Activated B cell treated with CpG ODN at 0.5 μM for 24 hours (primary cell): ENCODE data around the gene KIF21B. TPM values are rescaled to one million over a fixed set of nuclear protein-coding genes. Genes with fewer than 3 reads are reported as not detected.

Source experiments
- ATAC-seq: fragments of 200-7000 bp; cut with Tn5 transposase; one replicate; pipeline ENCODE4 v1.10.0; 2021; ENCODE audit warnings: low read depth, mild to moderate bottlenecking, moderate library complexity
- CTCF ChIA-PET: fragments of 350-600 bp; sonication (Branson Sonifier 250); formaldehyde crosslinking; loops from one replicate; lab custom pipeline; 2021; ENCODE audit warnings: antibody characterized with exemption; lab: Charles Lee
- POLR2A ChIA-PET: fragments of 350-600 bp; sonication (Branson Sonifier 250); formaldehyde crosslinking; loops from one replicate; lab custom pipeline; 2021; ENCODE audit warnings: antibody characterized with exemption; lab: Charles Lee
- DNase-seq: peaks from one replicate; pipeline ENCODE4 v3.0.0; 2022
- H3K27ac Mint-ChIP-seq: one replicate; pipeline ENCODE4 v1.8.0; 2020; ENCODE audit warnings: mixed read lengths
- H3K27me3 Mint-ChIP-seq: one replicate; pipeline ENCODE4 v1.8.0; 2021; ENCODE audit warnings: mixed read lengths
- H3K36me3 Mint-ChIP-seq: one replicate; pipeline ENCODE4 v1.8.0; 2021; ENCODE audit warnings: low read depth, mixed read lengths
- H3K4me1 Mint-ChIP-seq: one replicate; pipeline ENCODE4 v1.8.0; 2021; ENCODE audit warnings: mixed read lengths
- H3K4me3 Mint-ChIP-seq: one replicate; pipeline ENCODE4 v1.8.0; 2020; ENCODE audit warnings: mild to moderate bottlenecking, mixed read lengths
- H3K9me3 Mint-ChIP-seq: one replicate; pipeline ENCODE4 v1.8.0; 2020; ENCODE audit warnings: mixed read lengths
- CTCF ChIP-seq: fragments of 200-600 bp; IDR thresholded peaks from one replicate; pipeline ENCODE4 v1.8.0; 2022; ENCODE audit warnings: antibody characterized with exemption, mild to moderate bottlenecking
- intact Hi-C: fragments of 100-400 bp; cut with micrococcal nuclease; formaldehyde crosslinking; loops from one replicate; pipeline ENCODE4 v1.15.1; 2024
- total RNA-seq: library from RNA; stranded (reverse); gene quantifications from 2 replicates; pipeline ENCODE4 v1.2.3, GENCODE V29; 2022

The KIF21B gene
- total RNA-seq, 1 donor from 2014 or later: 31.8 TPM

- no peaks in the 10 kb centered on the region for H3K36me3 Mint-ChIP-seq
- intact Hi-C loops: no loop called here
- H3K27me3 Mint-ChIP-seq: peaks cover 3% of the 10 kb centered on the region
- H3K4me1 Mint-ChIP-seq: peaks cover 37% of the 10 kb centered on the region
- ATAC-seq (no peak), DNase-seq (no peak)
- H3K4me3 Mint-ChIP-seq: no peak overlapping the region
- no peak for TF ChIP-seq CTCF
- ChIA-PET POLR2A (no interaction called here), CTCF (no interaction called here)
- no peak overlapping the region for H3K27ac Mint-ChIP-seq
- H3K9me3 Mint-ChIP-seq: no peaks in the 10 kb centered on the region
These were observed 35.9 kb upstream of the KIF21B start for GRCh38 chr1:201059401-201059800.

- H3K4me3 Mint-ChIP-seq: no peak overlapping the region
- CTCF ChIA-PET: no interaction called here
These were observed 30.6 kb upstream of the KIF21B start for GRCh38 chr1:201054091-201054543.

GRCh38 chr1:201053155-201053860, 29.8 kb upstream of the KIF21B start:
- H3K4me3 Mint-ChIP-seq: no peak overlapping the region
- no peaks in the 10 kb centered on the region for H3K9me3 Mint-ChIP-seq
- peaks cover 5% of the 10 kb centered on the region for H3K27me3 Mint-ChIP-seq
- CTCF ChIA-PET: no interaction called here
- H3K36me3 Mint-ChIP-seq: no peaks in the 10 kb centered on the region
- peaks cover 70% of the 10 kb centered on the region for H3K4me1 Mint-ChIP-seq
- intact Hi-C loops: no loop called here
- H3K27ac Mint-ChIP-seq: no peak overlapping the region
- no peak for DNase-seq
- ATAC-seq: peak; percentile 63
- no peak for TF ChIP-seq CTCF
- POLR2A ChIA-PET: no interaction called here

More at GRCh38 chr1:201054091-201054543, 30.6 kb upstream of the KIF21B start:
- TF ChIP-seq CTCF: no peak
- H3K27me3 Mint-ChIP-seq: peaks cover 5% of the 10 kb centered on the region
- H3K9me3 Mint-ChIP-seq: no peaks in the 10 kb centered on the region
- POLR2A ChIA-PET: no interaction called here
- intact Hi-C loops: no loop called here
- ATAC-seq: no peak
- no peak for DNase-seq
- H3K36me3 Mint-ChIP-seq: no peaks in the 10 kb centered on the region
- H3K4me1 Mint-ChIP-seq: peaks cover 70% of the 10 kb centered on the region
- no peak overlapping the region for H3K27ac Mint-ChIP-seq

- peaks cover 52% of the 10 kb centered on the region for H3K4me1 Mint-ChIP-seq
- TF ChIP-seq CTCF: no peak
- no peaks in the 10 kb centered on the region for H3K36me3 Mint-ChIP-seq
- H3K9me3 Mint-ChIP-seq: no peaks in the 10 kb centered on the region
- peaks cover 8% of the 10 kb centered on the region for H3K27me3 Mint-ChIP-seq
- no peak overlapping the region for H3K4me3 Mint-ChIP-seq
- ATAC-seq: no peak
- no peak overlapping the region for H3K27ac Mint-ChIP-seq
- POLR2A ChIA-PET: no interaction called here
- intact Hi-C loops: no loop called here
- CTCF ChIA-PET: interaction anchor here (1.7 to 16.4 kb wide), 2 partner anchors 9 to 76 kb away, joined by 5 to 327 read pairs; no protein-coding TSS in a partner anchor
- DNase-seq: no peak
These were observed 27.9 kb upstream of the KIF21B start for GRCh38 chr1:201051399-201051798.

- CTCF ChIA-PET: interaction anchor here (1.0 to 16.4 kb wide), 3 partner anchors 8 to 75 kb away, joined by 3 to 327 read pairs (median 5); no protein-coding TSS in a partner anchor
- Mint-ChIP-seq H3K4me1 (peaks cover 45% of the 10 kb centered on the region), H3K4me3 (no peak overlapping the region), H3K27ac (no peak overlapping the region), H3K36me3 (no peaks in the 10 kb centered on the region), H3K27me3 (peaks cover 8% of the 10 kb centered on the region), H3K9me3 (no peaks in the 10 kb centered on the region)
- ATAC-seq: peak; percentile 57
- intact Hi-C loops: no loop called here
- no peak for TF ChIP-seq CTCF
- DNase-seq: no peak
- POLR2A ChIA-PET: interaction anchor here (1.0 kb wide), 1 partner anchor 381 kb away, joined by 3 read pairs; the partner anchor contains the start of gene DDX59
These were observed 27.2 kb upstream of the KIF21B start for GRCh38 chr1:201050515-201051277.
